ENCODE measurements around the gene YWHAB. TPM values are rescaled to one million over a fixed set of nuclear protein-coding genes. Genes with fewer than 3 reads are reported as not detected.
A peak's percentile ranks its signal among the peaks of the same experiment; 100 is the strongest.
"Not testable (repeated sequence)": the region's sequence is repeated elsewhere in the genome, so short reads cannot be mapped to it uniquely, and the experiment has no call there.

Gene YWHAB
- polyA plus RNA-seq, 1 experiment = 60.5 TPM

DNA sequence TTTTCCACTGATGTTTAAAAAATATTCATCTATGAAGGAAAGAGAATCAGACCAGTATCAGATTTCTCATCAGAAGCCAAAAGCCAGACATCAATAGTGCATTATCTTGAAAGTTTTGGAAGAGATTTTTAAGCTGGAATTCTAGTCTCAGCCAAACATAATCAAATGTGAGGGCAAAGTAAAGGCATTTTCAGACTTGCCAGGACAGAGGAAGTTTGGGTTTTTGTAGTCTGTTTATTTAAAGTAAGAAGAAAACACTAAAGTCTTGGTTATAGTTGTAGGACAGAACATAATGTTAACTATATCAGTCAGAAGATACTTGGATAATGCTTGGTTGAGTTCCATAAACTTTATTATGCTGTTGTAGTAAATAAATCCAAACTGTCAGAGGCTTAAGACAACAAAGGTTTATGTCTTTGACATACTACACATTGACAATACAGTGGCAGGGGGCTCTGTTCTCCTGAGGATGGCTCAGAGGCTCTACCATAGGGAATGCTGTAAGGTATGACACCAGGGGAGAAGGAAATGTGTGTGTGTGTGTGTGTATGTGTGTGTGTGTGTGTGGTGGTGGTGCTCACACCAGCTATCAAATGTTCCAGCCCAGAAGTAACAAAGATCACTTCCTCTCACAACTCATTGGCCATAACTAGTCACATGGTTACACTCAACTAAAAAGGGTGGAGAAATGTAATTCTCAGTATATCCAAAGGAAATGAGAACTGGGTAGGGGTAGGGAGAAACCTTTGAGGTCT is 26.7 kb upstream of the YWHAB start:
- no peak for DNase-seq (ENCODE audit: low read depth)
- Histone ChIP-seq H3K36me3 (ENCODE audit: control insufficient read depth, insufficient read depth, low read length) (no peaks in the 10 kb centered on the region), H3K27me3 (ENCODE audit: control insufficient read depth, insufficient read depth, low read length) (peaks cover 4% of the 10 kb centered on the region; the same call in 1 of the 2 replicates), H3K4me3 (ENCODE audit: low read depth, low read length) (no peak overlapping the region)
- TF ChIP-seq CTCF (IDR thresholded peaks at IDR 0.05; ENCODE audit: insufficient read depth, low read depth, low read length) = no peak
- CTCF ChIA-PET = interaction anchor here (1.1 kb wide), 1 partner anchor 10 kb away, joined by 4 read pairs; no protein-coding TSS in a partner anchor
- POLR2A ChIA-PET = no interaction called here

DNA sequence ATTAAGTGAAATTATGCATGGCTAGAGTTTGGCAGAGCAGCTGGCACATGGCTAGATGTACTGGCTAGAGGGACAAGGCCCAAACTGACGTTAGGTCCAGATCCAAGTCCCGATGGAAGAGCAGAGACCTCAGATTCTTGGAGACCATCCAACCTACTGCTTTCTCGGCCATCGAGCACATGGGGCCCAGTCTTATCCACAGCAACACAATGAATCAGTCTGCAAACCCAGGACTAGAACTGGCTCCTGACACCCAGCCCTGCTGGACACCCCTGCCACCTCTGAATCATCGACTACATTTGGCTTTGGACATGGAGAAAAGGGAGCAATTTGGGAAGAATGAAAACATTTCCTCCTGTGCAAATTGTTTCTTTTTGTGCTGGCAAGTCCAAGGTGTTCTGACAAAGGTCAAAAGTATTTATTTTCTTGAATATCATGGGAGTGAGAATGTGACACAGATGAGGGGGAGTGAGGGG is 23.9 kb upstream of the YWHAB start:
- peak; percentile 26 for DNase-seq (ENCODE audit: low read depth)
- POLR2A ChIA-PET = no interaction called here

GRCh38 chr20:44862286-44862685 is 23.2 kb upstream of the YWHAB start:
- Histone ChIP-seq H3K4me3 (ENCODE audit: low read depth, low read length) (no peak overlapping the region), H3K27me3 (ENCODE audit: control insufficient read depth, insufficient read depth, low read length) (peaks cover 2% of the 10 kb centered on the region; the same call in 1 of the 2 replicates), H3K36me3 (ENCODE audit: control insufficient read depth, insufficient read depth, low read length) (no peaks in the 10 kb centered on the region)
- ChIA-PET CTCF (interaction anchor here (0.8 to 3.8 kb wide), 4 partner anchors 10 to 179 kb away, joined by 3 to 19 read pairs (median 6); partner anchors contain the start of gene KCNK15), POLR2A (no interaction called here)
- TF ChIP-seq CTCF (IDR thresholded peaks at IDR 0.05; ENCODE audit: insufficient read depth, low read depth, low read length) = no peak
- DNase-seq (ENCODE audit: low read depth) = no peak

More for the DNA sequence above, 23.9 kb upstream of the YWHAB start:
- CTCF ChIA-PET = interaction anchor here (0.8 to 3.8 kb wide), 4 partner anchors 10 to 179 kb away, joined by 3 to 19 read pairs (median 6); partner anchors contain the start of gene KCNK15
- H3K36me3 ChIP-seq (ENCODE audit: control insufficient read depth, insufficient read depth, low read length) = no peaks in the 10 kb centered on the region
- no peak overlapping the region for H3K4me3 ChIP-seq (ENCODE audit: low read depth, low read length)
- no peak for TF ChIP-seq CTCF (IDR thresholded peaks at IDR 0.05; ENCODE audit: insufficient read depth, low read depth, low read length)
- H3K27me3 ChIP-seq (ENCODE audit: control insufficient read depth, insufficient read depth, low read length) = peaks cover 2% of the 10 kb centered on the region; the same call in 1 of the 2 replicates

GRCh38 chr20:44863365-44864084 is 22.0 kb upstream of the YWHAB start:
- POLR2A ChIA-PET; H3K4me3 ChIP-seq (ENCODE audit: low read depth, low read length); H3K36me3 ChIP-seq (ENCODE audit: control insufficient read depth, insufficient read depth, low read length); DNase-seq (ENCODE audit: low read depth); H3K27me3 ChIP-seq (ENCODE audit: control insufficient read depth, insufficient read depth, low read length): not testable (repeated sequence)
- CTCF ChIA-PET = interaction anchor here (0.6 to 3.8 kb wide), 2 partner anchors 117 to 233 kb away, joined by 3 to 19 read pairs; partner anchors contain the start of gene KCNK15

DNA sequence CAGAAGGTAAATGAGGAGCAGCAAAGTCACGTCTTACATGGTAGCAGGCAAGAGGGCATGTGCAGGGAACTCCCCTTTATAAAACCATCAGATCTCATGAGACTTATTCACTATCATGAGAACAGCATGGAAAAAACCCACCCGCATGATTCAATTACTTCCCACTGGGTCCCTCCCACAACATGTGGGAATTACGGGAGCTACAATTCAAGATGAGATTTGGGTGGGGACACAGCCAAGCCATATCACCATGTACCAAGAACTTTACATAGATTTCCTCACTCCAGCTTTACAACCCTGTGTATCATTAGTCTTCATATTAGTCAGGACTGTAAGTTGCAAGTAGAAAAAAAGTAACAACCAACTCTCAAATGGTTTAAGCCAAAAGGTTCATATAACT is 21.0 kb upstream of the YWHAB start:
- POLR2A ChIA-PET, CTCF ChIA-PET: not testable (repeated sequence)

More for the DNA sequence above, 21.0 kb upstream of the YWHAB start:
- H3K4me3 ChIP-seq (ENCODE audit: low read depth, low read length); H3K27me3 ChIP-seq (ENCODE audit: control insufficient read depth, insufficient read depth, low read length); H3K36me3 ChIP-seq (ENCODE audit: control insufficient read depth, insufficient read depth, low read length); DNase-seq (ENCODE audit: low read depth): not testable (repeated sequence)
